Peyer's patch (tissue), 4 donors: ENCODE results near the gene BDNF.

Source experiments
- POLR2A ChIP-seq, 2 donors: fragments of 450-650 bp; IDR thresholded peaks; one replicate each; pipeline ENCODE4 v1.5.1; 2017; ENCODE audit warnings: antibody characterized with exemption in 2 of 2, mild to moderate bottlenecking in 2 of 2, moderate library complexity in 2 of 2
- TF ChIP-seq, protein P1 (sequence below), 6 experiments: fragments of 450-650 bp in 4 of 6; fragments of 200-600 bp in 2 of 6; sonication (generic) in 1 of 6; IDR thresholded peaks; one replicate each; pipeline ENCODE4 v1.5.1; 2017 to 2019; ENCODE audit warnings: antibody characterized with exemption in 6 of 6, mild to moderate bottlenecking in 3 of 6, moderate library complexity in 1 of 6

DNA sequence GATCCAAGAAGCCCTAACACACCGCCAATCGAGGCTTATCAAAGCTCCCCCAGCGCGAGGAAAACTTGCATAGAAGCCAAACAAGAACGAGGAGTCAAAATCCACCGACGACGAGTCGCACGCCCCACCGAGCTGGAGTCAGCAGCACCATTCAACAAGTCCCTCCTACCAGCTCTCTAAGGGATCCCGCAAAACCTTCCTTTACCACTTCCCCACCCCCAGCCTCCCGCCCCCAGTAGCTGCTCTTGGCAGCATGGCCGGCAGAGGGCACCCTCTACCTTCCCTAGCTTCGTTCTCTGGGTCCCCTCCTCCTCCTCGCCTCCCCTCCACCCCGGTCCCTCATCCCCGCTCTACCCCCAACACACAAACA, 1.4 kb downstream of the BDNF start:
- TF ChIP-seq, protein P1, sequence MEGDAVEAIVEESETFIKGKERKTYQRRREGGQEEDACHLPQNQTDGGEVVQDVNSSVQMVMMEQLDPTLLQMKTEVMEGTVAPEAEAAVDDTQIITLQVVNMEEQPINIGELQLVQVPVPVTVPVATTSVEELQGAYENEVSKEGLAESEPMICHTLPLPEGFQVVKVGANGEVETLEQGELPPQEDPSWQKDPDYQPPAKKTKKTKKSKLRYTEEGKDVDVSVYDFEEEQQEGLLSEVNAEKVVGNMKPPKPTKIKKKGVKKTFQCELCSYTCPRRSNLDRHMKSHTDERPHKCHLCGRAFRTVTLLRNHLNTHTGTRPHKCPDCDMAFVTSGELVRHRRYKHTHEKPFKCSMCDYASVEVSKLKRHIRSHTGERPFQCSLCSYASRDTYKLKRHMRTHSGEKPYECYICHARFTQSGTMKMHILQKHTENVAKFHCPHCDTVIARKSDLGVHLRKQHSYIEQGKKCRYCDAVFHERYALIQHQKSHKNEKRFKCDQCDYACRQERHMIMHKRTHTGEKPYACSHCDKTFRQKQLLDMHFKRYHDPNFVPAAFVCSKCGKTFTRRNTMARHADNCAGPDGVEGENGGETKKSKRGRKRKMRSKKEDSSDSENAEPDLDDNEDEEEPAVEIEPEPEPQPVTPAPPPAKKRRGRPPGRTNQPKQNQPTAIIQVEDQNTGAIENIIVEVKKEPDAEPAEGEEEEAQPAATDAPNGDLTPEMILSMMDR (IDR thresholded peaks at IDR 0.05), result peak in 4 of 6 experiments; percentile 26 to 74 (median 52)
- no peak for TF ChIP-seq POLR2A (IDR thresholded peaks at IDR 0.05)
